Neuron (in vitro differentiated cells): Measurements from ENCODE around the gene PRSS3.
"Not testable (repeated sequence)": the region's sequence is repeated elsewhere in the genome, so short reads cannot be mapped to it uniquely, and the experiment has no call there.

Source experiments
- H2AFZ ChIP-seq: one replicate; pipeline ENCODE4 v1.6.1; 2013; ENCODE audit warnings: low read depth, mild to moderate bottlenecking, inconsistent platforms, low read length, moderate library complexity
- H3K27me3 ChIP-seq: one replicate; pipeline ENCODE4 v1.6.1; 2013; ENCODE audit warnings: low read length; ENCODE audit not compliant: insufficient read depth
- H3K36me3 ChIP-seq: one replicate; pipeline ENCODE4 v1.6.1; 2013; ENCODE audit warnings: low read length; ENCODE audit not compliant: insufficient read depth
- H3K4me1 ChIP-seq: one replicate; pipeline ENCODE4 v1.6.1; 2013; ENCODE audit warnings: low read length; ENCODE audit not compliant: insufficient read depth
- H3K4me3 ChIP-seq: 2 replicates; pipeline ENCODE4 v1.5.1; 2013; ENCODE audit warnings: mild to moderate bottlenecking, low read length, moderate library complexity
- H3K9me3 ChIP-seq: one replicate; pipeline ENCODE4 v1.6.1; 2013; ENCODE audit warnings: low read length

PRSS3 gene

DNA sequence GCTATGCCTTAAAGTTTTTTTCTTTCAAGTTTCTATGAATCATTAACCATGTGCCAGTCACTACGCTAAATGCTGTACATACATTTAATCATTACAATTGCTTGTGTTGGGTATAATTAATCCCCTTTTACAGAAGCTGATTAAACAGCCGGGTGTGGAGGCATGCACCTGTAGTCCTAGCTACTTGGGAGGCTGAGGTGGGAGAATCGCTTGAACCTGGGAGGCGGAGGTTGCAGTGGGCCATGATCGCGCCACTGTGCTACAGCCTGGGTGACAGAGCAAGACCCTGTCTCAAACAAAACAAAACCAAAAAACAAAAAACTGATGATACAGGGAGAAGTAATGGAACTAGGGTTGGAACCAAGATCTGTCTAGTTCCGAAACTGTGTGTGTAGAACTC lies 20.4 kb downstream of the PRSS3 start:
- Histone ChIP-seq H2AFZ (no peak overlapping the region), H3K9me3 (no peaks in the 10 kb centered on the region), H3K4me3 (peak overlapping the region; percentile 61), H3K27me3 (no peaks in the 10 kb centered on the region), H3K4me1 (peaks cover 20% of the 10 kb centered on the region), H3K36me3 (no peaks in the 10 kb centered on the region)

- Histone ChIP-seq H3K4me3 (peak within 1 kb of the TSS; percentile 76), H3K9me3 (no peaks in the 10 kb centered on the region), H3K27me3 (no peaks in the 10 kb centered on the region), H3K36me3 (peaks cover 5% of the 10 kb centered on the region), H2AFZ (peak within 1 kb of the TSS; percentile 49), H3K4me1 (peaks cover 20% of the 10 kb centered on the region)
Observed at GRCh38 chr9:33816327-33817252, 21.2 kb downstream of the PRSS3 start, which contains the start of gene UBE2R2. Gene UBE2R2, plus strand, starts transcription at chr9:33817160. Its CDS starts 598 bp downstream, at chr9:33817758.

DNA sequence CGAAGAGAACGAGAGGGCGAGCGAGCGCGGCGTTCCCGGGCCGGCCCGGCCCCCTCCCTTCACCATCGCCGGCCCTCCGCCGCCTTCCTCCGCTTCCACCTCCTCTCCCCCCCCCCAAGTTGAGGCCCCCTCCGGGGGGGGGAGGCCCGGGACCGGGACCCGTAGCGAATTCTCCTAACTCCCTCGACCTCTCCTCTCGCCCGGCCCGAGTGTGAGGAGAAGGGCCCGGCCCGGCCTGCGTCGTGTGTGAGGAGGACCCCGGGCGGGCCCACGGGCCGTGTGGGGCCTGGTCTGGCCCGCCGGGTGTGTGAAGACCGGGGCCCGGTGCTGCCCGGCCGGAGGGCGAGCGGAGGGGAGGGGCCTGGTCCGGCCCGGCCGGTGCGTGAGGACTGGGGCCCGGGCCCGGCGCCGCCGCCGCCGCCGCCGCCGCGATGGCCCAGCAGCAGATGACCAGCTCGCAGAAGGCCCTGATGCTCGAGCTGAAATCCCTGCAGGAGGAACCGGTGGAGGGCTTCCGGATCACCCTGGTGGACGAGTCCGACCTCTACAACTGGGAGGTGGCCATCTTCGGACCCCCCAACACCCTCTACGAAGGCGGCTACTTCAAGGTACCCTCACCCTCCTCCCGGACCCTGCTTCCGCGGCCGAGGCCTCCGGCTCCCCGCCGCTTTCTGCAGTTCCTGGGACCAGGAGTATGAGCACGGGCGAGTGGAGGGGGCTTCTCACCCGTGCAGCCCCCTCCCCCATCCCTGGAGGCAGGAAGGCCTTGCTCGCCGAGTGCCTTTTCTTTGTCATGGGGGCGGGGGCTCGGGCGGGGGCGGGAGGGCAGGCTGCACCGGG lies 22.2 kb downstream of the PRSS3 start:
- no peaks in the 10 kb centered on the region for H3K9me3 ChIP-seq
- H3K36me3 ChIP-seq = peaks cover 5% of the 10 kb centered on the region
- H3K27me3 ChIP-seq = no peaks in the 10 kb centered on the region
- peak overlapping the region; percentile 76 for H3K4me3 ChIP-seq
- H3K4me1 ChIP-seq = peaks cover 20% of the 10 kb centered on the region
- peak overlapping the region; percentile 49 for H2AFZ ChIP-seq

- H3K4me3 ChIP-seq = peak overlapping the region; percentile 76
- peaks cover 5% of the 10 kb centered on the region for H3K36me3 ChIP-seq
- no peak overlapping the region for H2AFZ ChIP-seq
- peaks cover 20% of the 10 kb centered on the region for H3K4me1 ChIP-seq
- no peaks in the 10 kb centered on the region for H3K9me3 ChIP-seq
- H3K27me3 ChIP-seq = no peaks in the 10 kb centered on the region
Observed at GRCh38 chr9:33818167-33818846, 22.9 kb downstream of the PRSS3 start.

- Histone ChIP-seq H2AFZ (no peak overlapping the region), H3K4me1 (peaks cover 20% of the 10 kb centered on the region), H3K27me3 (no peaks in the 10 kb centered on the region), H3K4me3 (peak overlapping the region; percentile 76), H3K9me3 (no peaks in the 10 kb centered on the region), H3K36me3 (peaks cover 9% of the 10 kb centered on the region)
Observed at GRCh38 chr9:33818847-33819500, 23.6 kb downstream of the PRSS3 start.

- H3K4me1 ChIP-seq = peaks cover 20% of the 10 kb centered on the region
- H3K4me3 ChIP-seq = peak overlapping the region; percentile 76
- H3K27me3 ChIP-seq = no peaks in the 10 kb centered on the region
- H2AFZ ChIP-seq = no peak overlapping the region
- H3K36me3 ChIP-seq = peaks cover 9% of the 10 kb centered on the region
- H3K9me3 ChIP-seq = no peaks in the 10 kb centered on the region
Observed at GRCh38 chr9:33820231-33820745, 24.9 kb downstream of the PRSS3 start.

GRCh38 chr9:33823801-33824200 lies 28.4 kb downstream of the PRSS3 start:
- Histone ChIP-seq H2AFZ (no peak overlapping the region), H3K27me3 (no peaks in the 10 kb centered on the region), H3K9me3 (peaks cover 3% of the 10 kb centered on the region), H3K4me1 (peaks cover 11% of the 10 kb centered on the region), H3K36me3 (peaks cover 13% of the 10 kb centered on the region), H3K4me3 (no peak overlapping the region)

DNA sequence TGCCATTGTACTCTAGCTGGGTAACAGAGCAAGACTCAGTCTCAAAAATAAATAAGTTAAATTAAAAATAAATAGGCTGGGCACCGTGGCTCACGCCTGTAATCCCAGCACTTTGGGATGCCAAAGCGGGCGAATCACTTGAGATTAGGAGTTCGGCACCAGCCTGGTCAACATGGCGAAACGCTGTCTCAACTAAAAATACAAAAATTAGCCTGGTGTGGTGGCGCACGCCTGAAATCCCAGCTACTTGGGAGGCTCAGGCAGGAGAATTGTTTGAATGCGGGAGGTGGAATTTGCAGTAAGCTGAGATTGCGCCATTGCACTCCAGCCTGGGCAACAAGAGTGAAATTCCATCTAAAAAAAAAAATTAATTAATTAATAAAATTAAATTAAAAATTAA lies 31.9 kb downstream of the PRSS3 start:
- peaks cover 13% of the 10 kb centered on the region for H3K36me3 ChIP-seq
- not testable (repeated sequence) for H3K9me3 ChIP-seq, H3K27me3 ChIP-seq, H3K4me3 ChIP-seq, H2AFZ ChIP-seq, H3K4me1 ChIP-seq

GRCh38 chr9:33829641-33830230 lies 34.4 kb downstream of the PRSS3 start:
- H2AFZ ChIP-seq, H3K36me3 ChIP-seq, H3K4me1 ChIP-seq, H3K27me3 ChIP-seq, H3K4me3 ChIP-seq, H3K9me3 ChIP-seq: not testable (repeated sequence)

GRCh38 chr9:33835625-33836260 lies 40.4 kb downstream of the PRSS3 start:
- Histone ChIP-seq H3K9me3 (no peaks in the 10 kb centered on the region), H2AFZ (no peak overlapping the region), H3K4me3 (no peak overlapping the region), H3K27me3 (no peaks in the 10 kb centered on the region), H3K36me3 (no peaks in the 10 kb centered on the region), H3K4me1 (no peaks in the 10 kb centered on the region)

DNA sequence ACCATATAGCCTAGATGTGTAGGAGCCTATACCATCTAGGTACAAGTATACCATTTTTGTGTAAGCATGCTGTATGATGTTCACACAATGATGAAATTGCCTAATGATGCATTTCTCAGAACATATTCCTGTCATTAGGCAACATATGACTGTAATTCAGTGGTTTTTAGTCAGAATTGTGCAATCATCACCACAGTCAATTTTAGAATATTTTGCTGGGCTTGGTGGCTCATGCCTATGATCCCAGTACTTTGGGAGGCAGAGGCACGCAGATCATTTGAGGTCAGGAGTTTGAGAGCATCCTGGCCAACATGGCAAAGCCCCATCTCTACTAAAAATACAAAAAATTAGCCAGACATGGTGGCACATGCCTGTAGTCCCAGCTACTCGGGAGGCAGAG lies 40.9 kb downstream of the PRSS3 start:
- not testable (repeated sequence) for H2AFZ ChIP-seq, H3K36me3 ChIP-seq, H3K4me3 ChIP-seq, H3K27me3 ChIP-seq, H3K9me3 ChIP-seq, H3K4me1 ChIP-seq

GRCh38 chr9:33837138-33837537 lies 41.8 kb downstream of the PRSS3 start:
- H3K36me3 ChIP-seq = peaks cover 2% of the 10 kb centered on the region
- no peaks in the 10 kb centered on the region for H3K4me1 ChIP-seq
- H3K27me3 ChIP-seq = no peaks in the 10 kb centered on the region
- no peak overlapping the region for H3K4me3 ChIP-seq
- no peak overlapping the region for H2AFZ ChIP-seq
- no peaks in the 10 kb centered on the region for H3K9me3 ChIP-seq
